CD4-positive, CD25-positive, alpha-beta regulatory T cell (primary cell): ENCODE measurements around the gene TYMP. TPM values are rescaled to one million over a fixed set of nuclear protein-coding genes. Genes with fewer than 3 reads are reported as not detected.

Experiments used
- ATAC-seq, 2 donors: fragments of 150-1000 bp; cut with Tn5 transposase; one replicate each; pipeline ENCODE4 v1.10.0; 2021; ENCODE audit warnings: low read depth in 2 of 2, moderate number of reproducible peaks in 2 of 2, moderate library complexity in 1 of 2
- DNase-seq, 3 donors: peaks; one replicate each; pipeline versions ENCODE4 v3.0.0 to v3.0.0-alpha.2; 2012 to 2022; ENCODE audit warnings: mixed read lengths in 1 of 3
- H3K27ac ChIP-seq: one replicate; pipeline ENCODE4 v1.7.0; 2013; ENCODE audit warnings: mild to moderate bottlenecking, low read length; ENCODE audit not compliant: insufficient read depth, poor library complexity, severe bottlenecking
- H3K27me3 ChIP-seq: one replicate; pipeline ENCODE4 v1.7.0; 2013; ENCODE audit warnings: low read length; ENCODE audit not compliant: control insufficient read depth, insufficient read depth
- H3K36me3 ChIP-seq: one replicate; pipeline ENCODE4 v1.7.0; 2013; ENCODE audit warnings: mild to moderate bottlenecking, low read length, moderate library complexity; ENCODE audit not compliant: control insufficient read depth, insufficient read depth
- H3K4me1 ChIP-seq: 2 replicates; pipeline ENCODE4 v1.7.0; 2013; ENCODE audit warnings: mild to moderate bottlenecking, low read length; ENCODE audit not compliant: insufficient read depth, control insufficient read depth, poor library complexity, severe bottlenecking
- H3K4me3 ChIP-seq: one replicate; pipeline ENCODE4 v1.7.0; 2013; ENCODE audit warnings: low read depth, mild to moderate bottlenecking, low read length, moderate library complexity
- H3K9me3 ChIP-seq, 2 experiments: 1 replicate in 1 of 2; 2 replicates in 1 of 2; pipeline ENCODE4 v1.7.0; 2013; ENCODE audit warnings: low read length in 2 of 2, mild to moderate bottlenecking in 1 of 2, moderate library complexity in 1 of 2; ENCODE audit not compliant: control insufficient read depth in 2 of 2
- H3K27ac Mint-ChIP-seq, 3 donors: one replicate each; pipeline ENCODE4 v1.8.0; 2020 to 2022; ENCODE audit warnings: mild to moderate bottlenecking in 3 of 3, mixed read lengths in 3 of 3, moderate library complexity in 2 of 3
- H3K27me3 Mint-ChIP-seq: one replicate; pipeline ENCODE4 v1.8.0; 2022; ENCODE audit warnings: mild to moderate bottlenecking, mixed read lengths
- H3K36me3 Mint-ChIP-seq: one replicate; pipeline ENCODE4 v1.8.0; 2020; ENCODE audit warnings: mixed read lengths
- H3K4me1 Mint-ChIP-seq, 4 donors: one replicate each; pipeline ENCODE4 v1.8.0; 2020 to 2022; ENCODE audit warnings: mixed read lengths in 4 of 4, mild to moderate bottlenecking in 1 of 4
- H3K4me3 Mint-ChIP-seq, 4 donors: one replicate each; pipeline ENCODE4 v1.8.0; 2020 to 2022; ENCODE audit warnings: mild to moderate bottlenecking in 4 of 4, mixed read lengths in 4 of 4, moderate library complexity in 3 of 4
- H3K9me3 Mint-ChIP-seq, 7 donors: one replicate each; pipeline ENCODE4 v1.8.0; 2020 to 2022; ENCODE audit warnings: mixed read lengths in 7 of 7, mild to moderate bottlenecking in 3 of 7, moderate library complexity in 2 of 7
- polyA plus RNA-seq, 4 donors: library from polyadenylated mRNA; unstranded; fragments of 300-500 nt; fragmentation: Illumina TruSeq; gene quantifications; one replicate each; pipeline ENCODE4 v1.2.3, GENCODE V29; 2021
- total RNA-seq: library from RNA; stranded (reverse); gene quantifications from one replicate; pipeline ENCODE4 v1.2.3, GENCODE V29; 2022

TYMP gene
- total and polyA plus RNA-seq, 5 donors from 2014 or later = 29.2 to 65.2 (median 46.9) TPM

- H3K27ac Mint-ChIP-seq = no peak overlapping the region
These were observed 11.2 kb downstream of the TYMP start for GRCh38 chr22:50518606-50519005.

GRCh38 chr22:50517495-50518260, 12.1 kb downstream of the TYMP start:
- H3K9me3 ChIP-seq = no peaks in the 10 kb centered on the region
- H3K27ac Mint-ChIP-seq = no peak overlapping the region
- H3K4me1 ChIP-seq = no peaks in the 10 kb centered on the region
- peaks cover 0 to 23% (median 8%) of the 10 kb centered on the region in 4 donors for H3K4me1 Mint-ChIP-seq
- H3K4me3 ChIP-seq = no peak overlapping the region
- peaks cover 41% of the 10 kb centered on the region for H3K36me3 ChIP-seq
- H3K9me3 Mint-ChIP-seq = no peaks in the 10 kb centered on the region
- H3K27me3 Mint-ChIP-seq = no peaks in the 10 kb centered on the region
- no peak overlapping the region for H3K27ac ChIP-seq
- H3K27me3 ChIP-seq = no peaks in the 10 kb centered on the region
- ATAC-seq (no peak), DNase-seq (no peak)
- peaks cover 11% of the 10 kb centered on the region for H3K36me3 Mint-ChIP-seq
- no peak overlapping the region for H3K4me3 Mint-ChIP-seq

More at GRCh38 chr22:50518606-50519005, 11.2 kb downstream of the TYMP start:
- H3K36me3 Mint-ChIP-seq = peaks cover 11% of the 10 kb centered on the region
- H3K27ac ChIP-seq = no peak overlapping the region
- no peaks in the 10 kb centered on the region for H3K4me1 ChIP-seq
- H3K27me3 Mint-ChIP-seq = no peaks in the 10 kb centered on the region
- peaks cover 49% of the 10 kb centered on the region for H3K36me3 ChIP-seq
- no peak for ATAC-seq
- no peaks in the 10 kb centered on the region for H3K9me3 ChIP-seq
- peaks cover 0 to 18% (median 6%) of the 10 kb centered on the region in 4 donors for H3K4me1 Mint-ChIP-seq
- no peak for DNase-seq
- no peaks in the 10 kb centered on the region for H3K27me3 ChIP-seq
- no peak overlapping the region for H3K4me3 Mint-ChIP-seq
- no peak overlapping the region for H3K4me3 ChIP-seq
- H3K9me3 Mint-ChIP-seq = no peaks in the 10 kb centered on the region

GRCh38 chr22:50516891-50517290, 12.9 kb downstream of the TYMP start:
- H3K27ac ChIP-seq = no peak overlapping the region
- ATAC-seq = no peak
- H3K9me3 Mint-ChIP-seq = no peaks in the 10 kb centered on the region
- H3K4me3 ChIP-seq = no peak overlapping the region
- no peaks in the 10 kb centered on the region for H3K9me3 ChIP-seq
- H3K4me1 Mint-ChIP-seq = peaks cover 0 to 30% (median 8%) of the 10 kb centered on the region in 4 donors
- H3K36me3 ChIP-seq = peaks cover 37% of the 10 kb centered on the region
- no peak overlapping the region for H3K4me3 Mint-ChIP-seq
- no peaks in the 10 kb centered on the region for H3K27me3 Mint-ChIP-seq
- H3K27ac Mint-ChIP-seq = no peak overlapping the region
- H3K36me3 Mint-ChIP-seq = peaks cover 16% of the 10 kb centered on the region
- no peaks in the 10 kb centered on the region for H3K4me1 ChIP-seq
- H3K27me3 ChIP-seq = no peaks in the 10 kb centered on the region
- DNase-seq = no peak

- Mint-ChIP-seq H3K36me3 (peaks cover 16% of the 10 kb centered on the region), H3K27me3 (no peaks in the 10 kb centered on the region)
- no peaks in the 10 kb centered on the region for H3K27me3 ChIP-seq
These were observed 13.7 kb downstream of the TYMP start for GRCh38 chr22:50516068-50516467.

GRCh38 chr22:50513175-50513574, 16.6 kb downstream of the TYMP start:
- H3K36me3 ChIP-seq = peaks cover 17% of the 10 kb centered on the region
- H3K4me3 ChIP-seq = no peak overlapping the region
- no peaks in the 10 kb centered on the region for H3K27me3 ChIP-seq
- peaks cover 13% of the 10 kb centered on the region for H3K4me1 ChIP-seq
- no peak overlapping the region for H3K27ac ChIP-seq
- peaks cover 0 to 42% (median 21%) of the 10 kb centered on the region in 4 donors for H3K4me1 Mint-ChIP-seq
- no peak overlapping the region for H3K27ac Mint-ChIP-seq
- H3K9me3 Mint-ChIP-seq = no peaks in the 10 kb centered on the region
- H3K27me3 Mint-ChIP-seq = peaks cover 4% of the 10 kb centered on the region
- H3K4me3 Mint-ChIP-seq = no peak overlapping the region
- no peaks in the 10 kb centered on the region for H3K9me3 ChIP-seq
- DNase-seq = no peak
- no peak for ATAC-seq
- H3K36me3 Mint-ChIP-seq = peaks cover 10% of the 10 kb centered on the region

More at GRCh38 chr22:50516068-50516467, 13.7 kb downstream of the TYMP start:
- Histone ChIP-seq H3K4me3 (no peak overlapping the region), H3K36me3 (peaks cover 34% of the 10 kb centered on the region), H3K9me3 (no peaks in the 10 kb centered on the region), H3K27ac (no peak overlapping the region), H3K4me1 (no peaks in the 10 kb centered on the region)
- Mint-ChIP-seq H3K4me1 (peaks cover 0 to 30% (median 8%) of the 10 kb centered on the region in 4 donors), H3K4me3 (peak overlapping the region in 2 of 4 donors; percentile 3 to 82), H3K9me3 (no peaks in the 10 kb centered on the region), H3K27ac (no peak overlapping the region)
- no peak for ATAC-seq
- DNase-seq = no peak

- Mint-ChIP-seq H3K4me3 (peak overlapping the region; percentile 92 to 97 (median 93)), H3K27me3 (peaks cover 4% of the 10 kb centered on the region), H3K9me3 (no peaks in the 10 kb centered on the region), H3K4me1 (peaks cover 0 to 39% (median 16%) of the 10 kb centered on the region in 4 donors), H3K27ac (peak overlapping the region; percentile 94 to 99 (median 99)), H3K36me3 (peaks cover 5% of the 10 kb centered on the region)
- ATAC-seq (no peak), DNase-seq (no peak)
- no peaks in the 10 kb centered on the region for H3K27me3 ChIP-seq
- H3K9me3 ChIP-seq = no peaks in the 10 kb centered on the region
- peaks cover 29% of the 10 kb centered on the region for H3K4me1 ChIP-seq
- H3K4me3 ChIP-seq = peak overlapping the region; percentile 82
- H3K27ac ChIP-seq = peak overlapping the region; percentile 95
- peaks cover 9% of the 10 kb centered on the region for H3K36me3 ChIP-seq
These were observed 20.9 kb downstream of the TYMP start for GRCh38 chr22:50508897-50509296.

GRCh38 chr22:50507991-50508884, 21.6 kb downstream of the TYMP start, which contains the start of gene NCAPH2:
TSS of gene NCAPH2 (plus strand) at chr22:50508224. CDS start at chr22:50508338, 114 bp downstream.
- Histone ChIP-seq H3K4me1 (peaks cover 29% of the 10 kb centered on the region), H3K9me3 (no peaks in the 10 kb centered on the region), H3K36me3 (peaks cover 11% of the 10 kb centered on the region), H3K27me3 (no peaks in the 10 kb centered on the region), H3K4me3 (peak within 1 kb of the TSS; percentile 82), H3K27ac (peak within 1 kb of the TSS; percentile 95)
- peak within 1 kb of the TSS; percentile 94 to 99 (median 99) for H3K27ac Mint-ChIP-seq
- DNase-seq = peak; percentile 96 to 97 (median 97)
- peaks cover 4% of the 10 kb centered on the region for H3K27me3 Mint-ChIP-seq
- H3K4me1 Mint-ChIP-seq = peaks cover 0 to 34% (median 16%) of the 10 kb centered on the region in 4 donors
- no peaks in the 10 kb centered on the region for H3K9me3 Mint-ChIP-seq
- peak; percentile 70 to 75 for ATAC-seq
- peaks cover 5% of the 10 kb centered on the region for H3K36me3 Mint-ChIP-seq
- H3K4me3 Mint-ChIP-seq = peak within 1 kb of the TSS; percentile 93 to 97 (median 96)
